ENCODE measurements around the gene ELL.

ELL gene

GRCh38 chr19:18487576-18488402, 34.1 kb downstream of the ELL start:
- DNase-seq, result no peak

DNA sequence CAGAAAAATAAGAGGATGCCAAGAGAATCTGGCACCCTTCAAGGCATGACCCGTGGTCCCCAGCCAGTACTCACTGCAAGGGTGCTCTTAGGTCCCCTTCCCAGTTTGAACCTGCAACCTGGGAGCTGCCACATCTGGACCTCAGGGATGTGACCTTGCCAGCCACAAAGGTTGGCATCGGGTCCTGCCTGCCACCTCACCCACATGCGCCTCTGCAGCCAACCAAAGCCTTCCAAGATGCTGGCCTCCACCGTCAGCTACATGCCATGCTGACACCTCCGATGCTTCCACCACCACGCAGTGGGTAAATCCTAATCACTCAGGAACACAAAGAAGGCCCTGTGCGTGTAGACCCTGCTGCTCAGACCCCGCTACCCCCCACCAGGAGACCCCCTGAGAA, 35.1 kb downstream of the ELL start:
- no peak for DNase-seq

DNA sequence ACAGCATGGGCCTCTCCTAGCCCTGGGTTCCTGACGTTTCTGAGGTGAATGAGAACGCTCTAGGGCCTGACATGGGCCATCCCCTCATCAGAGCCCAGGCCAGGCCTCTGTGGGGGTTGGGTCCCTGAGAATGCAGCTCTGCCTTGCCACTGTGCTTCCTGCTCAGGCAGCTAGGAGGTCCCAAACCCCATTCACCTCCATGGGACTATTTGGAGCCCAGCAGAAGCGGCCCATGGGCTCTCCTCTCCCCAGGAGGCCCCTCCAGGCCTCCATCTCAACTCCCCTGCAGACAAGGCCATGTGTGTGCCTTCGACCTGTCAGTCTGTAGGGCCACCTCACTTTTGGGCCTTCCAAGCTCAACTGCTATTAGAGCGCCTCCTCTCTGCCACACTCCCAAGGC, 36.9 kb downstream of the ELL start:
- no peak for DNase-seq

GRCh38 chr19:18483119-18483890, 38.6 kb downstream of the ELL start:
- peak; percentile 75 to 87 for DNase-seq

DNA sequence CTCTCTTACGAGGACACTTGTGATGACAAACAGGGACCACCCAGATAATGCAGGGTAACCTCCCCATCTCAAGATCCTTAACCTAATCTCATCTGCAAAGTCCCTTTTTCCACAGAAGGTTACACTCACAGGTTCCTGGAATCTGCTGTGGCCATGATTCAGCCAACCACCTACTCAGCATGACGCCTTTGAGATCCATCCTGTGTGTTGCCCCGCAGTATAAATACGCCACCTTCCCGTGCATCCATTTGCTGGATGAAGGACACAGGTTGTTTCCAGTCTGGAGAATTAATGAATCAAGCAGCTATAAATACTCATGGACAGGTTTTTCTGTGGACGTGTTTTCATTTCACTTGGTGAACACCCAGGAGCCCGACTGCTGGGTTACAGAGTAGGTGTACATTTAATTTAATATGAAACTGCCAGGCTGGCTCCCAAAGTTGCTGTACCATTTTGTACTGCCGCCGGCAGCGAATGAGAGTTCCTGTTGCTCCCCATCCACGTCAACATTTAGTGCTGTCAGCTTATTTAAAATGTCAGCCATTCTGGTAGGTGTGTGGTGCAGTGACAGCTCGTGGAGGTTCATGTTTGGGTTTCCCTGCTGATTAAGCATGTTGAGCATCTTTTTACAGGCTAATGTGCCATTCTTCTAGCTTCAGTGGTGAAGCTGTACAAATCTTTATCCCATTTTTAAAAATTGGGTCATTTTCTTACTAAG, 40.2 kb downstream of the ELL start:
- no peak for DNase-seq

GRCh38 chr19:18480006-18480691, 41.7 kb downstream of the ELL start:
- DNase-seq, result peak; percentile 91 to 97

DNA sequence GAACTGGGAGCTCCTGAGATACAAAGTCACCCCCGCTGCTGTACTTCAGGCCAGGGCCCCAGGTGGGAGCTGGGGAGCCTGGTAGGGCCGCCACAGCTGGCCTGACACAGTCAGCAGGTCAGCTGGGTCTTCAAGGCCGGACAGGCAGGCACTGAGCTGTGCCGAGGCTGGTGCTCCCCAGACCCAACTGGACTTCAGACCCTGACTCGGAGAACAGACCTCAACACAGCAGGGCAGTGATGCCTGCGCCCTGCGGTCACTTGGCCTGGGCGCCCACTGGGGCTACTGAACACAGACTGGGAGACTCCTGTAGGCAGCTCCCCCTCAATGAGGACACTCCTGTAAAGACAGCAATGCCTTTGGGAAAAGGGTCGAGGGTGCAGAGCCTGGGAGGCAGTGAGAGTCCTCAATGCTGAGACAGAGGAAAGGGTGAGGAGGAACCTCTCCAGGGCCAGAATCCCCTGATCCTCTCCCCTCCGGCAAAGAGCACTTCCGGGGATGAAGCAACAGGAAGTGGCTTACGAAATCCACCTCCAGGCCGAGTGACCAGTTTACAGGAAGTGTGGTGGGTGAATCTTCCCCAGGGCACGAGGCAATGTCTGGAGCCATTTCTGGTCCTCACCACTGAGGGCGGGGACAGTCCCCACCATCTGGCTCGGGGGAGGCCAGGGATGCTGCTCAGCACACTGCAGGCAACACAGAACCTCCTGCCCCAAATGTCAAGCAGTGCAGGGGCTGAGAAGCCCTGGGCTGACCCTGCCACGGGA, 43.1 kb downstream of the ELL start:
- DNase-seq, result peak; percentile 65 to 74

- peak; percentile 84 to 94 for DNase-seq
These were observed 43.9 kb downstream of the ELL start for GRCh38 chr19:18477974-18478373.

- DNase-seq, result peak in 1 of 2 experiments; percentile 45
These were observed 44.7 kb downstream of the ELL start for GRCh38 chr19:18477042-18477779.

GRCh38 chr19:18476507-18477041, 45.3 kb downstream of the ELL start:
- no peak for DNase-seq

DNA sequence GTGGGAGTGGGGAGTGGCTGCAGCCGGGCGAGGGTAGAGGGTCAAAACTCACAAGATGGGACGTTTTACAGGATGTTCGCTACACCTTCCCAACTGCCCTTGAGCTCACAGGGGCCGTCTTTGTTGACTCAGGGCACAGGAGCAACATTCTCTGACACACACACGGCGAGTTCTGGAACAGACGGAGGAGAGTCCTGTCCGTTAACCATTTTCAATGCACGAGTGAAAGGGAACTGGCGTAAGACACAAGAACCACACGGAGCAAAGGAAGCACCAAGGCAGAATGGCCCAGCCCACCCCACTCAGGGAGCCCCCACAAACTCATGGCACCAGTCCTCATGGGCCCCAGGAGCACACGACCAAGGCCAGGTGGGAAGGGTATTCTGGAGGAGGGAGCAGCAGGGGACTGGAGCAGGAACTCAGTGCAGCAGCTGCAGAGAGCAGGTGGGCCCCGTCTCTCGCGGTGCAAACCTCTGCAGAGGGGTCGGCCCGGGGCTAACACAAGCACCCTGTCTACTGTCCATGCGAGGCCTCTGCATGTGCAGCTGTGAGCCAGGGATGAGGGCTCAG, 46.0 kb downstream of the ELL start:
- DNase-seq, result peak in 1 of 2 experiments; percentile 40

GRCh38 chr19:18475004-18475453, 46.8 kb downstream of the ELL start:
- no peak for DNase-seq

GRCh38 chr19:18474366-18474887, 47.4 kb downstream of the ELL start:
- DNase-seq, result no peak

DNA sequence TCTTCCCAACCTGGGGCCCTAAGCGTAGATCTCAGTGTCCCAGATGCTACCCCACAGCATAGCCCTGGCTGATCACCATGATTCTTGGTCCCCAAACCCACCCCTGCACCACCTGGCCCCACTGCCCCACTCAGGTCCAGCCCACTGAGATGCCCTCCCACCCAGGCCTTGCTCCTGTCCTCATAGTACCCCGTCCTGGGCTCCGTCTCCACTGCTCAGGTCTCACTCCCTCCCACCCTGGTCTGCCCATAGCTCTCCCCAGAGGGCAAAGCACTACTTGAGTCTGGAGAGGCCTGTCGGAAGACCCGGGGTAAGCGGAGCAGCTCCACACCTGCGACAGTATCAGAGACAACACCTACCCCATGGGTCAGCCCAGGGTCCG, 48.2 kb downstream of the ELL start:
- no peak for DNase-seq

- DNase-seq, result no peak
These were observed 48.7 kb downstream of the ELL start for GRCh38 chr19:18473003-18473705.

DNA sequence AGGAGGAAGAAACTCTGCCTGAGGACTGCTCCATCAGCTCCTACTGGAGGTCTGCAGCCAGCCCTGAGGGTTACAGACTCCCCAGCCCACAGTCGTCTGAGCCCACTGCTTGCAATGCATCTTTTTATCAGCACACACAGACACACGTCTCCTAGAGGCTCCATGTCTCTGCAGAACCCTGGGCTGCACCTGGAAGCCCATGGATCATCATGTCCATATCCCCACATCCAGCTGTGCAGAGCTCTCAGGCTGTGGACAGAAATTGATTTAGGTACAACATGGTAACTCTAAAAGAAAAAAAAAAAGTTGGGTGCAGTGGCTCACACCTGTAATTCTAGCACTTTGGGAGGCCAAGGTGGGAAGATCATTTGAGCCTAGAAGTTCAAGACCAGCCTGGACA, 51.1 kb downstream of the ELL start:
- no peak for DNase-seq

DNA sequence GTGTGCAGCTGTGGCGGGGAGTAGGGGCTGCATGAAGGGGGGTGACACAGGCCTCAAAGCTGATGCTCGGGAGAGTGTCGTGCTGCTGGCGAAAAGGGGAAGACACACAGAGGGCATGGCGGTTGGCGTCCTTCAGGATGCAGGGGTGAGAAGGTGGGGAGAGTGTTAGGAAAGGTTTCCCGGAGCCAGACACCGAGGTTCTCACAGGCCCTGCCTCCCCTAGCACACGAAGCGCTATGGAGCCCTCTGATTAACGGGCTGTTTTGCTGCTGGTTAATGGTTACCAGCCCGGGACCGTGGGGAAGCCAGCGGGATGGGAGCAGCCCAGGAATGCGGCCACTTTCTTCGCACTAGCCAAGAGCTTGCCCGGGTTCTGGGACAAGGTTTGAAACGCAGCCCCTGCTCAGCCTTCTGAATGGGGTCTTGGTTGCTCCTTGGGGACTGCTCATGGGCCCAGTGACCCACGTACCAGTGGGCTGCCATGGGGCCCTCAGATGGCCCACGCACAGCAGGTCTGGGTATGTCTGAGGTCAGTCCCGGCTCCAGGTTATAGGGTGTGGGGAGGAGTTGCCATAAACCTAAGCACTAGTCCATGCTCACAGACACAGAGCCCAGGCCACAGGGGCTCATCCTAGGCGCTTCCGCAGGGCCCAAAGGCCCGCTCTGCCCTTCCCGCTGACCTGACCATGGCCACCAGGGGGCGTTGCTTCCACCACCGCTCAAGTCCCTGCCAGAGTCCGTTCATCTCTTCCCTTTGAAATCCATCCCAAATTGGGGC, 52.6 kb downstream of the ELL start:
- peak in 1 of 2 experiments; percentile 73 for DNase-seq

GRCh38 chr19:18468517-18468916, 53.4 kb downstream of the ELL start:
- no peak for DNase-seq

DNA sequence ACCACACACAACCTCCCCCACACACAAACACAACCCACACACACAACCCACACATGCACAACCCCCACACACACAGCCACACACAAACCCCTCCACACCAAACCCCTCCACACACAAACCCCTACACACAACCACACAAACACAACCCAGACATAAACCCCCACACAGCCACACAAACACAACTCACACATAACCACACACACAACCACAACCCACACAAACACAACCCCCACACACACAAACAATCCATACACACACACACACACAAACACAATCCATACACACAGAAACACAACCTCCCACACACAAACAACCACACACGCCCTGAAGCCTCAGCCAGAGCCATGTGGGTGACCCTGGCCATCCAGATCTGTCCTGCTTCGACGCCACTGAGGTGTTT, 53.9 kb downstream of the ELL start:
- DNase-seq, result no peak
